ENCODE data around the gene CHCHD6. TPM values are rescaled to one million over a fixed set of nuclear protein-coding genes. Genes with fewer than 3 reads are reported as not detected.

CHCHD6 gene
- total RNA-seq, 2 experiments from 2014 or later = 8.7 to 9.3 TPM

DNA sequence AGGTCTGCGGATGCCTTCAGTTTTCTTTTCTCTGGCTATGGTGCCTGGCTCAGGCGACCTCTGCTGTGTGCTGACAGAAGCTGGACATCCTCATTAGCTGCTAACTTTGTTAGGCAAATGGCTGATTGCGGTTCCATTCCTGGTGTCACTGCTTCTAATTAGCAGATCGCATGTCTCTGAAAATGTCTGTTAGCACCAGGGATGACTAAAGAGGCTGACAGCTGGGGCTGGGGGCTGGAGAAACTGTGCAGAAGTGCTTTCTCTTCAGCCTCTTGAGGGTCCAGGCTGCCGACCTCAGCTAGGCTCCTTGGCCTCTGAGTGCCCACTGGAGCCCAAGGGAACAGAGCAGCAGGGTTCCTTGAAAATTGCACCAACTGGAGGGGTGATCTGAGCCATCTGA lies 39.3 kb downstream of the CHCHD6 start:
- Mint-ChIP-seq H3K4me3 (no peak overlapping the region), H3K27me3 (no peaks in the 10 kb centered on the region), H3K9me3 (peaks cover 6% of the 10 kb centered on the region), H3K4me1 (ENCODE audit: low read depth) (no peaks in the 10 kb centered on the region), H3K27ac (no peak overlapping the region), H3K36me3 (ENCODE audit: low read depth) (peaks cover 39% of the 10 kb centered on the region)
- Histone ChIP-seq H3K4me3 (ENCODE audit: low read length) (no peak overlapping the region), H3K27ac (ENCODE audit: low read depth in 1 of 2, low read length in 2 of 2) (no peak overlapping the region), H3K36me3 (ENCODE audit: insufficient read depth, low read length) (peaks cover 4% of the 10 kb centered on the region), H3K4me1 (ENCODE audit: insufficient read depth, low read length) (no peaks in the 10 kb centered on the region), H3K9me3 (ENCODE audit: control insufficient read depth in 1 of 2, insufficient read depth in 1 of 2, low read length in 2 of 2) (no peaks in the 10 kb centered on the region), H3K27me3 (ENCODE audit: control insufficient read depth in 1 of 2, insufficient read depth in 2 of 2, low read length in 2 of 2) (no peaks in the 10 kb centered on the region)
- ATAC-seq (ENCODE audit: poor library complexity) = no peak
- intact Hi-C loops (cut with DNase I, micrococcal nuclease) = no loop called here
- no peak for DNase-seq
- POLR2A ChIA-PET = no interaction called here
- no peak for TF ChIP-seq CTCF (IDR thresholded peaks at IDR 0.05)
- CTCF ChIA-PET = no interaction called here

DNA sequence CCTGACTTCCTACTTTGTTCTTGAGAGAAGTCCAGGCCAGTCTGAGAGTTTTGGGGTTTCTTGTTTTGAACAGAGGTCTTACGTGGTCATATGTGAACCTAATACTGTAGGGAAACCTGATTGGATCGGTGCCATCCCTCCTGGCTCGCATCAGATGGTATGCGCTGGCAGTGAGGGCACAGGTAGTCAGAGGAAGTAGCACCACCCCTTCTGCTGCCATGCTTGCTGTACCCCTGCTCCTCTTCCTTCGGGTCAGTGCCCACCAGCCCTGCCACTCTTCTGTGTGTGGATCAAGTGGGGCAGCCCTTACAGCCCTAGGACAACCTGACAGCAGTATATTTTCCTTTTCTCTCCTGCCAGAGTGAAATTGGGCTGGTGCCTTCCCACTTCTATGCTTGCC lies 39.7 kb downstream of the CHCHD6 start:
- Histone ChIP-seq H3K27me3 (ENCODE audit: control insufficient read depth in 1 of 2, insufficient read depth in 2 of 2, low read length in 2 of 2) (no peaks in the 10 kb centered on the region), H3K27ac (ENCODE audit: low read depth in 1 of 2, low read length in 2 of 2) (no peak overlapping the region), H3K4me3 (ENCODE audit: low read length) (no peak overlapping the region), H3K4me1 (ENCODE audit: insufficient read depth, low read length) (no peaks in the 10 kb centered on the region), H3K9me3 (ENCODE audit: control insufficient read depth in 1 of 2, insufficient read depth in 1 of 2, low read length in 2 of 2) (no peaks in the 10 kb centered on the region), H3K36me3 (ENCODE audit: insufficient read depth, low read length) (peaks cover 4% of the 10 kb centered on the region)
- DNase-seq = no peak
- ChIA-PET CTCF (no interaction called here), POLR2A (no interaction called here)
- intact Hi-C loops (cut with DNase I, micrococcal nuclease) = no loop called here
- peaks cover 35% of the 10 kb centered on the region for H3K36me3 Mint-ChIP-seq (ENCODE audit: low read depth)
- TF ChIP-seq CTCF (IDR thresholded peaks at IDR 0.05) = no peak
- no peaks in the 10 kb centered on the region for H3K27me3 Mint-ChIP-seq
- H3K27ac Mint-ChIP-seq = no peak overlapping the region
- peaks cover 4% of the 10 kb centered on the region for H3K9me3 Mint-ChIP-seq
- H3K4me3 Mint-ChIP-seq = no peak overlapping the region
- H3K4me1 Mint-ChIP-seq (ENCODE audit: low read depth) = peaks cover 3% of the 10 kb centered on the region
- ATAC-seq (ENCODE audit: poor library complexity) = no peak

DNA sequence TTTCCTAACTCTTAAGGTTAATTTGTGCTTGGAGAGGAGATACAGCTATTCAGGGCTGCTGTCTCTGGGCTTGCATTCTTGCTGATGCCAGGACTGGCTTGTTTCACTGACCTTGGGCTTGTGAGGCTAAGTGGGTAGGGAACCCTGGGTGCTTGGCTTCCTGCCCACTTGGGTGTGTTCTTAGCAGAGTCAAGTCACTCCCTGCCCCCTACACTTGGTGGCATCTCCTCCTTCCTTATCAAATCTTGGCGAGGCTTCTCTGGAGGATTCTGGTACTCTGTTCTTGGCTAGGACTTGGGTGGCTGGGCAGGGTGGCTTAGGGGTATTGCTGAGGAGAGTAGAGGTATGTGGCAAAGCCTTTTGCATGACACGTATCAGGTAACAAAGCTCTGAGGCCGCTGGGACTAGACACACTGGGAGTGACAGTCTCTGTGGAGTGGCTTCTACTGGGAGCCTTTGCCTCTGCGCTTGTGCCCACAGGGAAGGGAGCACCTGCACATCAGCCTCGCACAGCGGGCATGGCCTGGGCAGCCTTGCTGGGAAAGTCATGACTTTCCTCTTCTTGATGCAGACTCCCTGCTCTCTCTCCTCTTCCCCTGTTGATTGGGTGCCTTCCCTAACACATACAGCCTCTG lies 41.8 kb downstream of the CHCHD6 start:
- Mint-ChIP-seq H3K27me3 (no peaks in the 10 kb centered on the region), H3K4me1 (ENCODE audit: low read depth) (peaks cover 8% of the 10 kb centered on the region), H3K9me3 (no peaks in the 10 kb centered on the region), H3K4me3 (no peak overlapping the region), H3K27ac (no peak overlapping the region), H3K36me3 (ENCODE audit: low read depth) (peaks cover 18% of the 10 kb centered on the region)
- no peaks in the 10 kb centered on the region for H3K9me3 ChIP-seq (ENCODE audit: control insufficient read depth in 1 of 2, insufficient read depth in 1 of 2, low read length in 2 of 2)
- no peak overlapping the region for H3K4me3 ChIP-seq (ENCODE audit: low read length)
- no peak overlapping the region for H3K27ac ChIP-seq (ENCODE audit: low read depth in 1 of 2, low read length in 2 of 2)
- no peak for DNase-seq
- no peaks in the 10 kb centered on the region for H3K4me1 ChIP-seq (ENCODE audit: insufficient read depth, low read length)
- H3K36me3 ChIP-seq (ENCODE audit: insufficient read depth, low read length) = peaks cover 4% of the 10 kb centered on the region
- no peaks in the 10 kb centered on the region for H3K27me3 ChIP-seq (ENCODE audit: control insufficient read depth in 1 of 2, insufficient read depth in 2 of 2, low read length in 2 of 2)
- no peak for ATAC-seq (ENCODE audit: poor library complexity)
- CTCF ChIA-PET = no interaction called here
- POLR2A ChIA-PET = no interaction called here
- no peak for TF ChIP-seq CTCF (IDR thresholded peaks at IDR 0.05)
- intact Hi-C loops (cut with DNase I, micrococcal nuclease) = no loop called here
